H1 (cell line): ENCODE results near the gene FAAP100. TPM values are rescaled to one million over a fixed set of nuclear protein-coding genes. Genes with fewer than 3 reads are reported as not detected.

Experiments used
- BCL11A ChIP-seq, 2 experiments: IDR thresholded peaks; one replicate each; pipeline ENCODE4 v1.6.1; 2011; ENCODE audit warnings: low read depth in 2 of 2, low read length in 2 of 2, mild to moderate bottlenecking in 2 of 2
- CTBP2 ChIP-seq: IDR thresholded peaks from 2 replicates; pipeline ENCODE4 v1.7.0; 2011; ENCODE audit warnings: borderline replicate concordance, mild to moderate bottlenecking, moderate library complexity, mixed read lengths, low read length; ENCODE audit not compliant: insufficient read depth, insufficient read length
- EP300 ChIP-seq, 2 experiments: IDR thresholded peaks; 1 replicate in 1 of 2; 2 replicates in 1 of 2; pipeline ENCODE4 v1.6.1; 2011 to 2012; ENCODE audit warnings: low read depth in 2 of 2, low read length in 2 of 2, mild to moderate bottlenecking in 2 of 2, borderline replicate concordance in 1 of 2, inconsistent platforms in 1 of 2, moderate library complexity in 1 of 2
- HDAC2 ChIP-seq, 2 experiments: fragments of 300-600 bp in 1 of 2; sonication (generic) in 1 of 2; IDR thresholded peaks; 2 replicates each; pipeline ENCODE4 v1.6.1; 2011 to 2012; ENCODE audit warnings: low read depth in 2 of 2, low read length in 2 of 2, mild to moderate bottlenecking in 2 of 2, moderate library complexity in 2 of 2, borderline replicate concordance in 1 of 2, inconsistent platforms in 1 of 2
- SP1 ChIP-seq: IDR thresholded peaks from 2 replicates; pipeline ENCODE4 v1.6.1; 2011; ENCODE audit warnings: low read depth, low read length
- SUZ12 ChIP-seq: fragments of 200-600 bp; sonication (generic); IDR thresholded peaks from 2 replicates; pipeline ENCODE4 v1.6.1; 2012; ENCODE audit warnings: mild to moderate bottlenecking, inconsistent platforms, low read length, moderate library complexity, mixed read lengths
- TCF12 ChIP-seq: IDR thresholded peaks from 2 replicates; pipeline ENCODE4 v1.6.1; 2011; ENCODE audit warnings: low read depth, mild to moderate bottlenecking, low read length
- polyA plus RNA-seq, 7 experiments: library from polyadenylated mRNA; depleted of rRNA in 3 of 7; stranded (reverse) in 5 of 7; unstranded in 2 of 7; fragments of >200 nt in 5 of 7; fragments of 200-250 nt in 2 of 7; gene quantifications; 1 replicate in 5 of 7; 2 replicates in 1 of 7; 4 replicates in 1 of 7; pipeline versions ENCODE4 v1.2.1 to v1.2.3, GENCODE V29; 2011 to 2013; ENCODE audit warnings: missing spikeins in 2 of 7, mixed read lengths in 2 of 7
- total RNA-seq: library from RNA; stranded (reverse); fragmentation: NEBNext Ultra II Directional; extraction: Animal tissue kit (Norgen Biotek cat#: 25700); gene quantifications from 2 replicates; pipeline ENCODE4 v1.2.1, GENCODE V29; 2021

Gene FAAP100
- total and polyA plus RNA-seq, 2 of the 8 experiments (the other 6 are each of a cell fraction or from before 2014, with no cell fraction given) = 23.2 to 41.8 TPM

- TF ChIP-seq EP300 (IDR thresholded peaks at IDR 0.05; ENCODE audit: borderline replicate concordance in 1 of 2, low read depth in 2 of 2, low read length in 2 of 2) (no peak), SUZ12 (no peak), HDAC2 (IDR thresholded peaks at IDR 0.05; ENCODE audit: borderline replicate concordance in 1 of 2, low read depth in 2 of 2, low read length in 2 of 2) (no peak), TCF12 (no peak), CTBP2 (no peak), SP1 (no peak), BCL11A (IDR thresholded peaks at IDR 0.05; ENCODE audit: low read depth in 2 of 2, low read length in 2 of 2) (no peak)
These were observed 25.2 kb downstream of the FAAP100 start (continued) for GRCh38 chr17:81526662-81527571.
